HepG2 (cell line): ENCODE measurements around the gene UBR4. TPM values are rescaled to one million over a fixed set of nuclear protein-coding genes. Genes with fewer than 3 reads are reported as not detected.

Experiments
- ATAC-seq: fragments of 200-7000 bp; cut with Tn5 transposase; 3 replicates; pipeline ENCODE4 v1.9.1; 2020; ENCODE audit warnings: mild to moderate bottlenecking, moderate library complexity
- BruUV-seq: library from RNA; stranded (reverse); fragments of 400-500 nt; replicated peaks from 2 replicates; lab custom pipeline; 2021; lab: Mats Ljungman, UMichigan
- CTCF ChIA-PET: fragments of 300-600 bp; formaldehyde crosslinking; extraction: SDS; loops from one replicate; lab custom pipeline; 2021; ENCODE audit warnings: low total read pairs, inconsistent platforms, low intra/inter-chr PET ratio; lab: Yijun Ruan, JAX
- POLR2A ChIA-PET: fragments of 350-600 bp; sonication (Branson Sonifier 250); formaldehyde crosslinking; loops from one replicate; lab custom pipeline; 2020; ENCODE audit warnings: antibody characterized with exemption, inconsistent platforms; lab: Yijun Ruan, JAX
- DNase-seq: peaks from one replicate; pipeline ENCODE4 v3.0.0-alpha.2; 2015; ENCODE audit warnings: low spot score
- FAIRE-seq: peaks from 3 replicates; lab custom pipeline; 2011; peaks lifted over from hg19 to GRCh38; lab: Jason Lieb, UNC
- H2AFZ ChIP-seq: one replicate; pipeline ENCODE4 v1.6.1; 2011; ENCODE audit warnings: low read length, inconsistent platforms
- H3K27ac ChIP-seq: fragments of 300-600 bp; 3 replicates; pipeline ENCODE4 v1.8.0; 2011; ENCODE audit warnings: mixed run types, mild to moderate bottlenecking, mixed read lengths, low read length, inconsistent platforms; ENCODE audit not compliant: insufficient read depth; ENCODE audit errors: extremely low read length
- H3K27me3 ChIP-seq, 2 experiments: fragments of 200-600 bp in 1 of 2; 2 replicates in 1 of 2; 3 replicates in 1 of 2; pipeline versions ENCODE4 v1.6.0 to v1.8.0; 2011; ENCODE audit warnings: low read length in 2 of 2, mild to moderate bottlenecking in 2 of 2, moderate library complexity in 2 of 2, inconsistent platforms in 1 of 2; ENCODE audit not compliant: insufficient read depth in 2 of 2, control insufficient read depth in 1 of 2
- H3K36me3 ChIP-seq, 2 experiments: fragments of 200-600 bp in 1 of 2; replicated peaks in 1 of 2; 2 replicates in 1 of 2; 3 replicates in 1 of 2; pipeline versions ENCODE4 v1.5.1 to v1.8.0; 2011; ENCODE audit warnings: low read length in 2 of 2, inconsistent platforms in 1 of 2; ENCODE audit not compliant: insufficient read depth in 2 of 2, control insufficient read depth in 1 of 2
- H3K4me1 ChIP-seq: 2 replicates; pipeline ENCODE4 v1.5.1; 2012; ENCODE audit warnings: low read length, inconsistent platforms; ENCODE audit not compliant: insufficient read depth
- H3K4me2 ChIP-seq: 2 replicates; pipeline ENCODE4 v1.6.0; 2011; ENCODE audit warnings: low read depth, low read length, inconsistent platforms
- H3K4me3 ChIP-seq, 3 experiments: fragments of 200-600 bp in 1 of 3; sonication (generic), shearing (Covaris generic) in 1 of 3; replicated peaks in 1 of 3; 2 replicates each; pipeline ENCODE4 v1.5.1; 2011 to 2016; ENCODE audit warnings: low read length in 3 of 3, inconsistent platforms in 2 of 3, low read depth in 2 of 3, mild to moderate bottlenecking in 2 of 3, control low read depth in 1 of 3, mixed read lengths in 1 of 3; ENCODE audit not compliant: insufficient read depth in 1 of 3
- H3K79me2 ChIP-seq: one replicate; pipeline ENCODE4 v1.6.1; 2011; ENCODE audit warnings: low read length, inconsistent platforms; ENCODE audit not compliant: insufficient read depth
- H3K9ac ChIP-seq: 2 replicates; pipeline ENCODE4 v1.6.0; 2011; ENCODE audit warnings: mild to moderate bottlenecking, low read depth, low read length, inconsistent platforms; ENCODE audit not compliant: insufficient read depth
- H3K9me3 ChIP-seq: 2 replicates; pipeline ENCODE4 v1.5.1; 2012; ENCODE audit warnings: mild to moderate bottlenecking, low read length
- H4K20me1 ChIP-seq: 2 replicates; pipeline ENCODE4 v1.6.0; 2011; ENCODE audit warnings: inconsistent platforms, mild to moderate bottlenecking, low read length, moderate library complexity; ENCODE audit not compliant: insufficient read depth
- ARNT ChIP-seq: fragments of 450-650 bp; IDR thresholded peaks from 2 replicates; pipeline ENCODE4 v1.6.1; 2017
- EHMT2 ChIP-seq: fragments of 200-600 bp; sonication (generic); IDR thresholded peaks from 2 replicates; pipeline ENCODE4 v1.7.0; 2017; ENCODE audit warnings: antibody characterized with exemption, low read depth, low read length, borderline replicate concordance
- HOXA3 ChIP-seq: sonication (generic); formaldehyde crosslinking; IDR thresholded peaks from 2 replicates; pipeline ENCODE4 v1.5.0; 2020; ENCODE audit warnings: missing genetic modification reagents
- NR2F1 ChIP-seq, 2 experiments: fragments of 450-650 bp in 1 of 2; formaldehyde crosslinking in 1 of 2; IDR thresholded peaks; 2 replicates each; pipeline versions ENCODE4 v1.5.0 to v1.6.1; 2016 to 2020; ENCODE audit warnings: mild to moderate bottlenecking in 1 of 2, missing compliant biosample characterization in 1 of 2, missing genetic modification reagents in 1 of 2, moderate library complexity in 1 of 2
- PITX1 ChIP-seq: sonication (generic); formaldehyde crosslinking; IDR thresholded peaks from 2 replicates; pipeline ENCODE4 v1.5.1; 2020; ENCODE audit warnings: mild to moderate bottlenecking, missing genetic modification reagents
- TEAD3 ChIP-seq: optimal IDR thresholded peaks from 2 replicates; pipeline ENCODE3; 2016; ENCODE audit warnings: borderline replicate concordance
- ZNF383 ChIP-seq: sonication (generic); formaldehyde crosslinking; IDR thresholded peaks from 2 replicates; pipeline ENCODE4 v1.4.0; 2020; ENCODE audit warnings: missing genetic modification reagents, mild to moderate bottlenecking, borderline replicate concordance
- WGBS: methylation state at CpG from one replicate; pipeline ENCODE4 v1.1.6; 2017; ENCODE audit warnings: low lambda C conversion rate; 5-methylcytosine and 5-hydroxymethylcytosine counted together
- in situ Hi-C: cut with HindIII; loops from 2 replicates; pipeline ENCODE4 v1.10.0; 2017; ENCODE audit warnings: low pct_unique_long_range_greater_than_20kb; ENCODE audit not compliant: extremely low pct_ligation_motif_present
- intact Hi-C: fragments of 100-400 bp; cut with micrococcal nuclease; formaldehyde crosslinking; loops from one replicate; pipeline ENCODE4 v1.10.0; 2022; ENCODE audit not compliant: unreplicated experiment
- polyA plus RNA-seq, 8 experiments: library from polyadenylated mRNA; depleted of rRNA in 3 of 8; stranded (reverse) in 7 of 8; unstranded in 1 of 8; fragments of >200 nt; fragmentation: Illumina TruSeq in 4 of 8; extraction: Trizol in 4 of 8; gene quantifications; 2 replicates each; pipeline versions ENCODE4 v1.2.1 to v1.2.3, GENCODE V29; 2011 to 2016; ENCODE audit warnings: low read depth in 4 of 8, missing spikeins in 1 of 8, mixed read lengths in 1 of 8; ENCODE audit not compliant: insufficient read depth in 1 of 8
- total RNA-seq, 5 experiments: library from RNA; depleted of rRNA; stranded (reverse); fragments of >200 nt; fragmentation: Illumina TruSeq; extraction: Trizol; gene quantifications; 2 replicates each; pipeline ENCODE4 v1.2.3, GENCODE V29; 2016; ENCODE audit warnings: low read depth in 1 of 5
- TF ChIP-seq, protein P1 (sequence below): sonication (generic); formaldehyde crosslinking; conservative IDR thresholded peaks from 2 replicates; pipeline ENCODE4 v1.4.0; 2020; ENCODE audit warnings: missing genetic modification reagents
- TF ChIP-seq, protein P2 (sequence below): IDR thresholded peaks from 2 replicates; pipeline ENCODE4 v1.4.0; 2020; ENCODE audit warnings: mild to moderate bottlenecking, missing genetic modification reagents

UBR4 gene
- total and polyA plus RNA-seq, 2 of the 13 experiments (the other 11 are each of a cell fraction or from before 2014, with no cell fraction given) = 59.1 to 106 TPM

DNA sequence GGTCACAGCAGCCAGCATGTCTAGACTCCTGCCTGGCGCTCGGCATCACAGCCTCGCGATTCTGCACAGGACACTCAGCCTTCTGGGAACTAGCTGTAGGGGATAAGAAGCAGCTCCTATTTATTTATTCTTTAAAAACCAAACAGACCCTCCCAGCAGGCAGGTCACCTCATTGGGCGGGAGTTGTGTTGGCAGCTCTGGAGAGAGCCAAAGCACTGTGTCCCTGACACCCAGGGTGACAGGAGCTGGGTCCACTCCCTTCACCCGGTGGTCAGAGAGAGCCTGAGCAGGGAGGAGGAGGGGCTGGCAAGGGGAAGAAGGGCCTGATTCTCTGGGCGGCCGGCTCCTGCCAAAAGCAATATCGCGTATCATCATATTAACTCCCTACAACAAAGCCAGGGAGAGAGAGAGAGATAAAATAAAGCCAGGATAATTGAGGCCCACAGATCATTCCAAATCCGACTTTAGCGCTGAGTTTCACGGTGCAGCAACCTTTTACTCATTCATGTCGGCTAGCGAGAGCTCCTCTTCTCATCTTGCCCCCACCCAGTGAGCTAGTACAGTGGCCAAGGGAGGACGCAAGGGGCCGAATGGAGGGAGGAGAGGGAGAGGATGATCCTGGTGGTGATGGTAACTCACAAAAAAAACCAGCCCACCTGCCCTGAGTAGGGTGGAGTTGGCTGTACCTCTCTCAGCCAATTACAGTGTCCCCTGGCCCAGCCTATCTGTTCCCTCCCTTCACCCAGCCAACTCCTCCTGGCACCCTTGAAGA lies 173.8 kb downstream of the UBR4 start:
- no peaks in the 10 kb centered on the region for H3K79me2 ChIP-seq
- no peak overlapping the region for H3K4me3 ChIP-seq
- no peak overlapping the region for H2AFZ ChIP-seq
- DNase-seq (no peak), ATAC-seq (peak; percentile 58), FAIRE-seq (no peak)
- TF ChIP-seq NR2F1 (CRISPR knock-in tag; IDR thresholded peaks at IDR 0.05) (no peak), HOXA3 (CRISPR knock-in tag) (no peak), ZNF383 (CRISPR knock-in tag) (no peak), ARNT (no peak), EHMT2 (no peak), PITX1 (no peak), TEAD3 (no peak)
- TF ChIP-seq, protein P1, sequence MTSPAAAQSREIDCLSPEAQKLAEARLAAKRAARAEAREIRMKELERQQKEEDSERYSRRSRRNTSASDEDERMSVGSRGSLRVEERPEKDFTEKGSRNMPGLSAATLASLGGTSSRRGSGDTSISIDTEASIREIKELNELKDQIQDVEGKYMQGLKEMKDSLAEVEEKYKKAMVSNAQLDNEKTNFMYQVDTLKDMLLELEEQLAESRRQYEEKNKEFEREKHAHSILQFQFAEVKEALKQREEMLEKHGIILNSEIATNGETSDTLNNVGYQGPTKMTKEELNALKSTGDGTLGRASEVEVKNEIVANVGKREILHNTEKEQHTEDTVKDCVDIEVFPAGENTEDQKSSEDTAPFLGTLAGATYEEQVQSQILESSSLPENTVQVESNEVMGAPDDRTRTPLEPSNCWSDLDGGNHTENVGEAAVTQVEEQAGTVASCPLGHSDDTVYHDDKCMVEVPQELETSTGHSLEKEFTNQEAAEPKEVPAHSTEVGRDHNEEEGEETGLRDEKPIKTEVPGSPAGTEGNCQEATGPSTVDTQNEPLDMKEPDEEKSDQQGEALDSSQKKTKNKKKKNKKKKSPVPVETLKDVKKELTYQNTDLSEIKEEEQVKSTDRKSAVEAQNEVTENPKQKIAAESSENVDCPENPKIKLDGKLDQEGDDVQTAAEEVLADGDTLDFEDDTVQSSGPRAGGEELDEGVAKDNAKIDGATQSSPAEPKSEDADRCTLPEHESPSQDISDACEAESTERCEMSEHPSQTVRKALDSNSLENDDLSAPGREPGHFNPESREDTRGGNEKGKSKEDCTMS (CRISPR knock-in tag) = no peak
- TF ChIP-seq, protein P2, sequence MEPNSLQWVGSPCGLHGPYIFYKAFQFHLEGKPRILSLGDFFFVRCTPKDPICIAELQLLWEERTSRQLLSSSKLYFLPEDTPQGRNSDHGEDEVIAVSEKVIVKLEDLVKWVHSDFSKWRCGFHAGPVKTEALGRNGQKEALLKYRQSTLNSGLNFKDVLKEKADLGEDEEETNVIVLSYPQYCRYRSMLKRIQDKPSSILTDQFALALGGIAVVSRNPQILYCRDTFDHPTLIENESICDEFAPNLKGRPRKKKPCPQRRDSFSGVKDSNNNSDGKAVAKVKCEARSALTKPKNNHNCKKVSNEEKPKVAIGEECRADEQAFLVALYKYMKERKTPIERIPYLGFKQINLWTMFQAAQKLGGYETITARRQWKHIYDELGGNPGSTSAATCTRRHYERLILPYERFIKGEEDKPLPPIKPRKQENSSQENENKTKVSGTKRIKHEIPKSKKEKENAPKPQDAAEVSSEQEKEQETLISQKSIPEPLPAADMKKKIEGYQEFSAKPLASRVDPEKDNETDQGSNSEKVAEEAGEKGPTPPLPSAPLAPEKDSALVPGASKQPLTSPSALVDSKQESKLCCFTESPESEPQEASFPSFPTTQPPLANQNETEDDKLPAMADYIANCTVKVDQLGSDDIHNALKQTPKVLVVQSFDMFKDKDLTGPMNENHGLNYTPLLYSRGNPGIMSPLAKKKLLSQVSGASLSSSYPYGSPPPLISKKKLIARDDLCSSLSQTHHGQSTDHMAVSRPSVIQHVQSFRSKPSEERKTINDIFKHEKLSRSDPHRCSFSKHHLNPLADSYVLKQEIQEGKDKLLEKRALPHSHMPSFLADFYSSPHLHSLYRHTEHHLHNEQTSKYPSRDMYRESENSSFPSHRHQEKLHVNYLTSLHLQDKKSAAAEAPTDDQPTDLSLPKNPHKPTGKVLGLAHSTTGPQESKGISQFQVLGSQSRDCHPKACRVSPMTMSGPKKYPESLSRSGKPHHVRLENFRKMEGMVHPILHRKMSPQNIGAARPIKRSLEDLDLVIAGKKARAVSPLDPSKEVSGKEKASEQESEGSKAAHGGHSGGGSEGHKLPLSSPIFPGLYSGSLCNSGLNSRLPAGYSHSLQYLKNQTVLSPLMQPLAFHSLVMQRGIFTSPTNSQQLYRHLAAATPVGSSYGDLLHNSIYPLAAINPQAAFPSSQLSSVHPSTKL (CRISPR knock-in tag) = no peak
- WGBS = 40% methylated on average over 13 of the region's 17 CpGs
- POLR2A ChIA-PET = interaction anchor here (1.2 kb wide), 1 partner anchor 9 kb away, joined by 3 read pairs; no protein-coding TSS in a partner anchor
- intact Hi-C loops (loop anchor here (2.0 kb wide), 1 partner anchor 31 kb away; no protein-coding TSS in a partner anchor), in situ Hi-C loops (no loop called here)
- H3K27me3 ChIP-seq = peaks cover 11 to 55% of the 10 kb centered on the region in 2 experiments
- no peak overlapping the region for H3K9ac ChIP-seq
- H3K36me3 ChIP-seq = no peaks in the 10 kb centered on the region
- CTCF ChIA-PET = no interaction called here
- peak overlapping the region; percentile 20; the same call in 1 of the 2 replicates for H3K4me2 ChIP-seq
- H3K9me3 ChIP-seq = no peaks in the 10 kb centered on the region
- peaks cover 60% of the 10 kb centered on the region for H3K4me1 ChIP-seq
- no TSS peak for BruUV-seq
- no peak overlapping the region for H3K27ac ChIP-seq
- H4K20me1 ChIP-seq = no peaks in the 10 kb centered on the region
